HL-60 (cell line): ENCODE measurements around the gene SOX6.

ENCODE experiments used
- DNase-seq, 2 experiments: peaks; one replicate each; pipeline ENCODE4 v3.0.0-alpha.2; 2010 to 2020; ENCODE audit warnings: low read depth in 1 of 2, low spot score in 1 of 2
- H3K27ac ChIP-seq: fragments of 250-450 bp; sonication (Bioruptor Pico); replicated peaks from 2 replicates; pipeline ENCODE4 v1.5.1; 2020; ENCODE audit warnings: mild to moderate bottlenecking, moderate library complexity
- H3K27me3 ChIP-seq: fragments of 250-450 bp; sonication (Bioruptor Pico); 2 replicates; pipeline ENCODE4 v1.5.1; 2021; ENCODE audit warnings: mild to moderate bottlenecking, moderate library complexity; ENCODE audit not compliant: insufficient read depth, poor library complexity, severe bottlenecking
- H3K4me3 ChIP-seq: replicated peaks from 2 replicates; pipeline ENCODE4 v1.5.1; 2011; ENCODE audit warnings: mild to moderate bottlenecking, control low read depth, low read length; ENCODE audit not compliant: insufficient read depth
- CTCF ChIP-seq: IDR thresholded peaks from one replicate; pipeline ENCODE4 v1.5.1; 2011; ENCODE audit warnings: low read length, control low read depth, inconsistent platforms; ENCODE audit not compliant: insufficient read depth
- GABPA ChIP-seq: IDR thresholded peaks from 2 replicates; pipeline ENCODE4 v1.6.1; 2012; ENCODE audit warnings: low read depth
- POLR2AphosphoS5 ChIP-seq: IDR thresholded peaks from 2 replicates; pipeline ENCODE4 v1.6.1; 2012; ENCODE audit warnings: low read depth
- REST ChIP-seq: IDR thresholded peaks from 2 replicates; pipeline ENCODE4 v1.6.1; 2012; ENCODE audit warnings: low read depth; ENCODE audit not compliant: insufficient replicate concordance
- SPI1 ChIP-seq: IDR thresholded peaks from 2 replicates; pipeline ENCODE4 v1.6.1; 2012; ENCODE audit warnings: low read depth, mild to moderate bottlenecking, borderline replicate concordance

Gene SOX6

DNA sequence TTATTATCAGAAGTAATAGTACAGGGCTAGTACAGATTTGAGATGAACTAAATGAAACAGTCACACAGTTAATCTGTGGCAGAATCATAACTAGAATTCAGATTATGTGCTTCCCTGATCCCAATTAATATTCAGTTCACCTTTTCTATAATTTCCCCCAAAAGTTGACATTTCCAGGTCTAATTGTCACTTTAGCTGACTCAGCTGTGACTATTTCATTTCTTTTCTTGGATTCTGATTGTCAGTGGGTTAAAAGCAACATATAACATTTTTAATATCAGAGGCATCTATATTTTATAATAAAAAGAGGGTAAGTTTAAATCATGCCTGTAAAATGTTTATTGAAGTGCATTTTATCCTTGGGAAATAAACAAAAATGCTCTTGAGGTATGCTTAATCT, 28.8 kb upstream of the SOX6 start:
- Histone ChIP-seq H3K27ac (no peak overlapping the region), H3K27me3 (no peaks in the 10 kb centered on the region), H3K4me3 (no peak overlapping the region)
- TF ChIP-seq GABPA (no peak), REST (no peak), CTCF (no peak), SPI1 (no peak)
- DNase-seq, result no peak

- no peak for DNase-seq
- H3K4me3 ChIP-seq, result no peak overlapping the region
- H3K27me3 ChIP-seq, result no peaks in the 10 kb centered on the region
- H3K27ac ChIP-seq, result no peak overlapping the region
- TF ChIP-seq SPI1 (no peak), REST (no peak), GABPA (no peak), POLR2AphosphoS5 (no peak), CTCF (no peak)
Observed at GRCh38 chr11:16382638-16383380, 26.5 kb upstream of the SOX6 start.

DNA sequence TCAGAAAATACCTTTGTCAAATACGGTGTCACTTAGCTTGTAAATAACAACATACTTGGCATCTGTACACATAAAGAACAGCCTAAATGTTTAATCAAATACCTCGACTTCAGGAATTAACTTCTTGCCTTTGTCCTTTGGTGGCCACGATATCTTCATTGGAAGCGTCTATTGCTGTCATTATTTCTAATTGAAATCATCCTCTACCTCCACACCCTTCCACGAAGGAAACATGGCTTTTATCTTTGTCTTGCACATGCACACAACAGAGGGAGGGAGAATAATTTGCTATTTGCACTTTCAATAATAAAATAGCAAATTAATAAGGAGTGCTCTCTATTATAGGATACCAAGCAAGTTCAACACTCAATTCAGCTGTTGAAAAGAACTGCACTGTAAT, 25.8 kb upstream of the SOX6 start:
- Histone ChIP-seq H3K27ac (no peak overlapping the region), H3K27me3 (no peaks in the 10 kb centered on the region), H3K4me3 (no peak overlapping the region)
- no peak for TF ChIP-seq POLR2AphosphoS5
- TF ChIP-seq CTCF, result no peak
- no peak for TF ChIP-seq REST
- TF ChIP-seq GABPA, result no peak
- TF ChIP-seq SPI1, result no peak
- no peak for DNase-seq
